ENCODE data around the gene LYRM1.

- TF ChIP-seq CTCF (IDR thresholded peaks at IDR 0.05) (no peak), POLR2A (IDR thresholded peaks at IDR 0.05) (no peak)
Measured at GRCh38 chr16:20897922-20898321, 2.6 kb upstream of the LYRM1 start.

Data from uterus (tissue), 2 donors.